Transverse colon (tissue), 3 donors: Measurements from ENCODE around the gene WDR45.

ENCODE experiments used
- POLR2A ChIP-seq: fragments of 450-650 bp; IDR thresholded peaks from one replicate; pipeline ENCODE4 v1.6.1; 2016; ENCODE audit warnings: antibody characterized with exemption, mild to moderate bottlenecking, moderate library complexity
- TF ChIP-seq, protein P1 (sequence below), 5 experiments: fragments of 200-600 bp in 3 of 5; fragments of 450-650 bp in 2 of 5; sonication (generic) in 3 of 5; IDR thresholded peaks; 1 replicate in 2 of 5; 2 replicates in 3 of 5; pipeline ENCODE4 v1.5.1; 2016 to 2017; ENCODE audit warnings: antibody characterized with exemption in 5 of 5, inconsistent platforms in 3 of 5, mild to moderate bottlenecking in 2 of 5, moderate library complexity in 1 of 5

- TF ChIP-seq, protein P1, sequence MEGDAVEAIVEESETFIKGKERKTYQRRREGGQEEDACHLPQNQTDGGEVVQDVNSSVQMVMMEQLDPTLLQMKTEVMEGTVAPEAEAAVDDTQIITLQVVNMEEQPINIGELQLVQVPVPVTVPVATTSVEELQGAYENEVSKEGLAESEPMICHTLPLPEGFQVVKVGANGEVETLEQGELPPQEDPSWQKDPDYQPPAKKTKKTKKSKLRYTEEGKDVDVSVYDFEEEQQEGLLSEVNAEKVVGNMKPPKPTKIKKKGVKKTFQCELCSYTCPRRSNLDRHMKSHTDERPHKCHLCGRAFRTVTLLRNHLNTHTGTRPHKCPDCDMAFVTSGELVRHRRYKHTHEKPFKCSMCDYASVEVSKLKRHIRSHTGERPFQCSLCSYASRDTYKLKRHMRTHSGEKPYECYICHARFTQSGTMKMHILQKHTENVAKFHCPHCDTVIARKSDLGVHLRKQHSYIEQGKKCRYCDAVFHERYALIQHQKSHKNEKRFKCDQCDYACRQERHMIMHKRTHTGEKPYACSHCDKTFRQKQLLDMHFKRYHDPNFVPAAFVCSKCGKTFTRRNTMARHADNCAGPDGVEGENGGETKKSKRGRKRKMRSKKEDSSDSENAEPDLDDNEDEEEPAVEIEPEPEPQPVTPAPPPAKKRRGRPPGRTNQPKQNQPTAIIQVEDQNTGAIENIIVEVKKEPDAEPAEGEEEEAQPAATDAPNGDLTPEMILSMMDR (IDR thresholded peaks at IDR 0.05): no peak
- TF ChIP-seq POLR2A: no peak
Measured at GRCh38 chrX:49111791-49112190, 32.1 kb upstream of the WDR45 start.
